ENCODE results near the gene LY86. TPM values are rescaled to one million over a fixed set of nuclear protein-coding genes. Genes with fewer than 3 reads are reported as not detected.

Gene LY86
- polyA plus RNA-seq, 1 of the 3 experiments (the other 2 are of a cell fraction), result not detected

DNA sequence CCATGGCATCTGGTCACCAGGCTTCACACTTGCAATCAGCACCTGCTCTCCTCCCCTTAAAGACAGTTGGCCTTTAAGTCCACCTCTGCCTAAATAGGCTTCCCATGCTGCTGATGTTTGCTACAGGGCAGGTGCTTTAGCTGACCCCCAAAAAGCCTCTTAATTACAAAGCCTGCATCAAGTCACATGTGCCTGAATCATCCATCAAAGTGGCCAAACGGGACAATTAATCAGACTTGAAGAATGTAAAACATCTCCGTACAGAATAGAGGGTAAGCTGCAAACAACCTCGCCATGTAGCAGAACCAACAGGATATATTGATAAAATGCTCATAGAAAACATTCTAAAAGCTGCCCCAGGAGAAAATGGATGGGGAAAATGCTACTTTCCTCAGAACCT lies 7.4 kb downstream of the LY86 start:
- Histone ChIP-seq H4K20me1 (ENCODE audit: insufficient read depth) (no peaks in the 10 kb centered on the region), H3K9ac (no peak overlapping the region), H3K4me2 (no peak overlapping the region), H3K36me3 (replicated peaks in 1 of 2; ENCODE audit: control insufficient read depth in 1 of 2, insufficient read depth in 2 of 2, low read length in 1 of 2) (no peaks in the 10 kb centered on the region), H3K4me1 (ENCODE audit: control insufficient read depth in 1 of 2, insufficient read depth in 2 of 2, low read depth in 1 of 2, low read length in 1 of 2) (no peaks in the 10 kb centered on the region), H3K9me3 (no peaks in the 10 kb centered on the region), H3K9me2 (no peaks in the 10 kb centered on the region), H2AFZ (ENCODE audit: low read depth) (no peak overlapping the region), H3F3A (replicated peaks; ENCODE audit: insufficient read depth) (no peaks in the 10 kb centered on the region), H3K4me3 (ENCODE audit: low read depth in 2 of 2, low read length in 1 of 2) (no peak overlapping the region), H3K79me2 (ENCODE audit: insufficient read depth) (no peaks in the 10 kb centered on the region), H3K27me3 (ENCODE audit: insufficient read depth) (no peaks in the 10 kb centered on the region), H3K27ac (ENCODE audit: low read depth in 2 of 2, low read length in 1 of 2) (no peak overlapping the region)
- WGBS (ENCODE audit: low lambda C conversion rate), result 25% methylated on average over 3 of the region's 3 CpGs
- DNase-seq, result no peak
- TF ChIP-seq, protein P1, sequence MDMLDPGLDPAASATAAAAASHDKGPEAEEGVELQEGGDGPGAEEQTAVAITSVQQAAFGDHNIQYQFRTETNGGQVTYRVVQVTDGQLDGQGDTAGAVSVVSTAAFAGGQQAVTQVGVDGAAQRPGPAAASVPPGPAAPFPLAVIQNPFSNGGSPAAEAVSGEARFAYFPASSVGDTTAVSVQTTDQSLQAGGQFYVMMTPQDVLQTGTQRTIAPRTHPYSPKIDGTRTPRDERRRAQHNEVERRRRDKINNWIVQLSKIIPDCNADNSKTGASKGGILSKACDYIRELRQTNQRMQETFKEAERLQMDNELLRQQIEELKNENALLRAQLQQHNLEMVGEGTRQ (IDR thresholded peaks at IDR 0.05; ENCODE audit: borderline replicate concordance, low read depth, low read length), result no peak
- TF ChIP-seq MAX (IDR thresholded peaks at IDR 0.05; ENCODE audit: low read depth) (no peak), USF1 (IDR thresholded peaks at IDR 0.05; ENCODE audit: borderline replicate concordance, low read depth) (no peak)
- TF ChIP-seq, protein P2, sequence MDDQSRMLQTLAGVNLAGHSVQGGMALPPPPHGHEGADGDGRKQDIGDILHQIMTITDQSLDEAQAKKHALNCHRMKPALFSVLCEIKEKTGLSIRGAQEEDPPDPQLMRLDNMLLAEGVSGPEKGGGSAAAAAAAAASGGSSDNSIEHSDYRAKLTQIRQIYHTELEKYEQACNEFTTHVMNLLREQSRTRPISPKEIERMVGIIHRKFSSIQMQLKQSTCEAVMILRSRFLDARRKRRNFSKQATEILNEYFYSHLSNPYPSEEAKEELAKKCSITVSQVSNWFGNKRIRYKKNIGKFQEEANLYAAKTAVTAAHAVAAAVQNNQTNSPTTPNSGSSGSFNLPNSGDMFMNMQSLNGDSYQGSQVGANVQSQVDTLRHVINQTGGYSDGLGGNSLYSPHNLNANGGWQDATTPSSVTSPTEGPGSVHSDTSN (IDR thresholded peaks at IDR 0.05), result no peak
- CTCF ChIA-PET, result no interaction called here
- POLR2A ChIA-PET, result no interaction called here

DNA sequence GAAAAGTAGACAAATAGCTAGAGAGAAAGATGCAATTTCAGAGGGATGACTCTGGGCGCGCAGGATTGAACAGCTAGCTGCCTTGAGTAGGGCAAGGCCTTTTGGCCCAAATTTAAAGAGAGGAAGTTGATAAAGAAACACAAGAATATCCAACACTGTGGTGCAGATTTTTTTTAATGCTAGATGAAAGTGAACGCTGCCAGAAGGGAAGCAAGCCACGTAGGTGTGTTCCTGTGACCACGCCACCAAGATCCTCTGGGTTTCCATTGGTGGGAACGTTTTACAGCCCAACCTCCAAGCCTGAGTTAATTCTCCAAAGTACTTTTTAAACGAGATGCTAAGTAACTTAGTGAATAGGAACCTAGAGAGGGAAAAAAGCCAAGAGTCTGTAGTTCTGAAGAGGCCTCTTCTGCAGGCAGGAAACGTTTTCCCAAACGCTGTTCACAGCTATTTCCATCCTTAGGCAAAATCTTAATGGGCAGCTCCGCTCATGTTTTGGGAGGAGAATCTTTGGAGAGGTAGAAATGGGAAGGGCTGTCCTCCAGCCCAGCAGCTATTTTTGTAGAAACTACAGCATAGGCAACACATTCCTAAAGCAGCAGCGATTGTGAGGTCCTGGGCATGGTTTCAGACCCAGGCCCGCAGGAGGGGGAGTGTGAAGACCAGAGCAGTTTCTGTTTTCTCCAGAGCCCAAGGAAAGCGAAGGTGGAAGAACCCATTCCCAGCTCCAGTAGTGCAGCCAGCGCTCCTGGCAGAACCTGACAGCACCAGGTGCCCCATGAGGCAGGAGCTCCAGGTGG lies 8.2 kb downstream of the LY86 start:
- Histone ChIP-seq H3K9me2 (no peaks in the 10 kb centered on the region), H2AFZ (ENCODE audit: low read depth) (no peak overlapping the region), H3K4me3 (ENCODE audit: low read depth in 2 of 2, low read length in 1 of 2) (no peak overlapping the region), H3K79me2 (ENCODE audit: insufficient read depth) (no peaks in the 10 kb centered on the region), H3K4me1 (ENCODE audit: control insufficient read depth in 1 of 2, insufficient read depth in 2 of 2, low read depth in 1 of 2, low read length in 1 of 2) (no peaks in the 10 kb centered on the region), H4K20me1 (ENCODE audit: insufficient read depth) (no peaks in the 10 kb centered on the region), H3K9ac (no peak overlapping the region), H3K9me3 (no peaks in the 10 kb centered on the region), H3K36me3 (replicated peaks in 1 of 2; ENCODE audit: control insufficient read depth in 1 of 2, insufficient read depth in 2 of 2, low read length in 1 of 2) (no peaks in the 10 kb centered on the region), H3F3A (replicated peaks; ENCODE audit: insufficient read depth) (no peaks in the 10 kb centered on the region), H3K4me2 (no peak overlapping the region), H3K27ac (ENCODE audit: low read depth in 2 of 2, low read length in 1 of 2) (no peak overlapping the region), H3K27me3 (ENCODE audit: insufficient read depth) (no peaks in the 10 kb centered on the region)
- POLR2A ChIA-PET, result no interaction called here
- CTCF ChIA-PET, result interaction anchor here (1.0 kb wide), 1 partner anchor 50 kb away, joined by 4 read pairs; no protein-coding TSS in a partner anchor
- DNase-seq, result no peak
- WGBS (ENCODE audit: low lambda C conversion rate), result 18% methylated on average over 14 of the region's 14 CpGs
- TF ChIP-seq MAX (IDR thresholded peaks at IDR 0.05; ENCODE audit: low read depth) (no peak), USF1 (IDR thresholded peaks at IDR 0.05; ENCODE audit: borderline replicate concordance, low read depth) (no peak), YY1 (IDR thresholded peaks at IDR 0.05; ENCODE audit: low read depth) (no peak), SIN3A (IDR thresholded peaks at IDR 0.05; ENCODE audit: borderline replicate concordance, low read depth, low read length) (no peak), TEAD4 (IDR thresholded peaks at IDR 0.05; ENCODE audit: borderline replicate concordance, insufficient read depth) (no peak), SMC3 (IDR thresholded peaks at IDR 0.05; ENCODE audit: low read depth, low read length) (no peak), REST (IDR thresholded peaks at IDR 0.05; ENCODE audit: low read depth, low read length) (no peak), RXRA (IDR thresholded peaks at IDR 0.05; ENCODE audit: borderline replicate concordance, low read depth) (no peak), TCF12 (IDR thresholded peaks at IDR 0.05) (no peak), POLR2AphosphoS5 (IDR thresholded peaks at IDR 0.05; ENCODE audit: low read depth, low read length) (no peak), RAD21 (IDR thresholded peaks at IDR 0.05; ENCODE audit: low read length) (no peak)
- TF ChIP-seq, protein P3, sequence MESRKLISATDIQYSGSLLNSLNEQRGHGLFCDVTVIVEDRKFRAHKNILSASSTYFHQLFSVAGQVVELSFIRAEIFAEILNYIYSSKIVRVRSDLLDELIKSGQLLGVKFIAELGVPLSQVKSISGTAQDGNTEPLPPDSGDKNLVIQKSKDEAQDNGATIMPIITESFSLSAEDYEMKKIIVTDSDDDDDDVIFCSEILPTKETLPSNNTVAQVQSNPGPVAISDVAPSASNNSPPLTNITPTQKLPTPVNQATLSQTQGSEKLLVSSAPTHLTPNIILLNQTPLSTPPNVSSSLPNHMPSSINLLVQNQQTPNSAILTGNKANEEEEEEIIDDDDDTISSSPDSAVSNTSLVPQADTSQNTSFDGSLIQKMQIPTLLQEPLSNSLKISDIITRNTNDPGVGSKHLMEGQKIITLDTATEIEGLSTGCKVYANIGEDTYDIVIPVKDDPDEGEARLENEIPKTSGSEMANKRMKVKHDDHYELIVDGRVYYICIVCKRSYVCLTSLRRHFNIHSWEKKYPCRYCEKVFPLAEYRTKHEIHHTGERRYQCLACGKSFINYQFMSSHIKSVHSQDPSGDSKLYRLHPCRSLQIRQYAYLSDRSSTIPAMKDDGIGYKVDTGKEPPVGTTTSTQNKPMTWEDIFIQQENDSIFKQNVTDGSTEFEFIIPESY (IDR thresholded peaks at IDR 0.05; ENCODE audit: borderline replicate concordance, low read depth), result no peak
